RKO (cell line): ENCODE results near the gene GRK1.
"Not testable (repeated sequence)": the region's sequence is repeated elsewhere in the genome, so short reads cannot be mapped to it uniquely, and the experiment has no call there.

Source experiments
- DNase-seq: peaks from one replicate; pipeline ENCODE4 v3.0.0-alpha.2; 2016; ENCODE audit warnings: low spot score

The GRK1 gene

GRCh38 chr13:113743366-113744195 is 76.6 kb downstream of the GRK1 start:
- no peak for DNase-seq

GRCh38 chr13:113744197-113745000 is 77.4 kb downstream of the GRK1 start:
- no peak for DNase-seq

GRCh38 chr13:113745059-113745458 is 78.0 kb downstream of the GRK1 start:
- no peak for DNase-seq

GRCh38 chr13:113745500-113746142 is 78.6 kb downstream of the GRK1 start:
- not testable (repeated sequence) for DNase-seq

- DNase-seq, result no peak
Observed at GRCh38 chr13:113746143-113746525, 79.1 kb downstream of the GRK1 start.

GRCh38 chr13:113746671-113747070 is 79.7 kb downstream of the GRK1 start:
- DNase-seq, result no peak

- DNase-seq, result no peak
Observed at GRCh38 chr13:113747291-113747833, 80.3 kb downstream of the GRK1 start.

GRCh38 chr13:113748101-113748861 is 81.3 kb downstream of the GRK1 start:
- DNase-seq, result no peak

GRCh38 chr13:113748862-113749451 is 81.9 kb downstream of the GRK1 start:
- no peak for DNase-seq

GRCh38 chr13:113749507-113749906 is 82.5 kb downstream of the GRK1 start:
- no peak for DNase-seq

GRCh38 chr13:113749967-113750366 is 82.9 kb downstream of the GRK1 start:
- DNase-seq, result no peak

GRCh38 chr13:113750554-113751399 is 83.8 kb downstream of the GRK1 start:
- DNase-seq, result no peak

- DNase-seq, result no peak
Observed at GRCh38 chr13:113751491-113751890, 84.5 kb downstream of the GRK1 start.

GRCh38 chr13:113752211-113752986 is 85.4 kb downstream of the GRK1 start:
- DNase-seq, result not testable (repeated sequence)

GRCh38 chr13:113753171-113753570 is 86.2 kb downstream of the GRK1 start:
- DNase-seq, result no peak

- DNase-seq, result no peak
Observed at GRCh38 chr13:113754242-113754641, 87.2 kb downstream of the GRK1 start.

- DNase-seq, result no peak
Observed at GRCh38 chr13:113754691-113755090, 87.7 kb downstream of the GRK1 start.

- DNase-seq, result no peak
Observed at GRCh38 chr13:113756441-113757097, 89.5 kb downstream of the GRK1 start.
